Measurements from ENCODE around the gene MVP.

DNA sequence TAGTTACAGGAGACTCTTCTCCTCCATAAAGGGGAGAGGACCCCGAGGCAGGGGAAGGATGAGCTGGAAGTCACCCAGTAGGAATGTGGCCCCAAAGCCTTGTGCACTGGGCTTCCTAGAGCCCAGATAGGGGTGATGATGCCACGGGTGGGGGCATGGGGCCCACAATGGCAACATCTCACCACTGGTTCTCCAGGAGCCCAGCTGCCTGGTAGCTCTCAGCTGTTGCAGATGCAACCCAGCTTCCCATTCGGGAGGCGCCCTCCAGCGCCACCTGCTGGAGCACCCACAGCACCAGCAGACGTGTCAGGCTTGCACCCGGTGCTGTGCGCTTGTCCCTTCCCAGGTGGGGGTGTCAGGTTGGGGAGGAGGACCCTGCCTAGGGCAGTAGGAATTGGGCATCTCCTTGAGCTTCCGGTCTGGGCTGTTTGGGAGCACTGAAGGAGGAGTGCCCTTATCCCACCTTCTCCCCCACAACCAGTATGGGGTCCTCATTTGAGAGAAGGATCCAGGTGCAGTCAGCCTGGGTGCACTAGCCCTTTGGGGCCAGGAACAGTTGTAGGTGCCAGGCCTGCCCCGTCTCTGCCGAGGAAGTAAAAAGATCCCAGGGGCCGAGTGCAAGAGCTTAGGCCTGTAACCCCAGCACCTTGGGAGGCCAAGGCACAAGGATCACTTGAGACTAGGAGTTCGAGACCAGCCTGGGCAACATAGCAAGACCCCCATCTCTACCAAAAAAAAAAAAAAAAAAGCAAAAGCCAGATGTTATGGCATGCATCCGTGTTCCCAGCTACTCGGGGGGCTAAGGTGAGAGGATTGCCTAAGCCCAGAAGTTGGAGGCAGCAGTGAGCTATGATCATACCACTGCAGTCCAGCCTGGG lies 28.4 kb downstream of the MVP start:
- TF ChIP-seq, protein P1, sequence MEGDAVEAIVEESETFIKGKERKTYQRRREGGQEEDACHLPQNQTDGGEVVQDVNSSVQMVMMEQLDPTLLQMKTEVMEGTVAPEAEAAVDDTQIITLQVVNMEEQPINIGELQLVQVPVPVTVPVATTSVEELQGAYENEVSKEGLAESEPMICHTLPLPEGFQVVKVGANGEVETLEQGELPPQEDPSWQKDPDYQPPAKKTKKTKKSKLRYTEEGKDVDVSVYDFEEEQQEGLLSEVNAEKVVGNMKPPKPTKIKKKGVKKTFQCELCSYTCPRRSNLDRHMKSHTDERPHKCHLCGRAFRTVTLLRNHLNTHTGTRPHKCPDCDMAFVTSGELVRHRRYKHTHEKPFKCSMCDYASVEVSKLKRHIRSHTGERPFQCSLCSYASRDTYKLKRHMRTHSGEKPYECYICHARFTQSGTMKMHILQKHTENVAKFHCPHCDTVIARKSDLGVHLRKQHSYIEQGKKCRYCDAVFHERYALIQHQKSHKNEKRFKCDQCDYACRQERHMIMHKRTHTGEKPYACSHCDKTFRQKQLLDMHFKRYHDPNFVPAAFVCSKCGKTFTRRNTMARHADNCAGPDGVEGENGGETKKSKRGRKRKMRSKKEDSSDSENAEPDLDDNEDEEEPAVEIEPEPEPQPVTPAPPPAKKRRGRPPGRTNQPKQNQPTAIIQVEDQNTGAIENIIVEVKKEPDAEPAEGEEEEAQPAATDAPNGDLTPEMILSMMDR (IDR thresholded peaks at IDR 0.05; ENCODE audit: low read depth, low read length), result peak; percentile 79
- no peak for TF ChIP-seq EZH2phosphoT487 (IDR thresholded peaks at IDR 0.05; ENCODE audit: low read depth)
